RWPE2 (cell line): ENCODE data around the gene COL28A1.

Experiments
- ATAC-seq: fragments of 200-7000 bp; cut with Tn5 transposase; 3 replicates; pipeline ENCODE4 v1.9.1; 2021; ENCODE audit warnings: low read depth
- DNase-seq: peaks from one replicate; pipeline ENCODE4 v3.0.0-alpha.2; 2020; ENCODE audit warnings: low spot score
- H3K27ac ChIP-seq: fragments of 450-650 bp; 2 replicates; pipeline ENCODE4 v1.5.1; 2017; ENCODE audit warnings: mild to moderate bottlenecking; ENCODE audit not compliant: poor library complexity, severe bottlenecking
- H3K27me3 ChIP-seq: fragments of 250-450 bp; sonication (Bioruptor Pico); 2 replicates; pipeline ENCODE4 v1.5.1; 2021; ENCODE audit warnings: mild to moderate bottlenecking, moderate library complexity; ENCODE audit not compliant: insufficient read depth, poor library complexity, severe bottlenecking
- H3K36me3 ChIP-seq: fragments of 250-450 bp; sonication (Bioruptor Pico); 2 replicates; pipeline ENCODE4 v1.5.1; 2020; ENCODE audit warnings: low read depth, mild to moderate bottlenecking, moderate library complexity
- H3K4me1 ChIP-seq: fragments of 250-450 bp; sonication (Bioruptor Pico); 2 replicates; pipeline ENCODE4 v1.5.1; 2021; ENCODE audit warnings: mild to moderate bottlenecking, moderate library complexity; ENCODE audit not compliant: insufficient read depth, poor library complexity, severe bottlenecking
- H3K4me3 ChIP-seq: fragments of 250-450 bp; sonication (Bioruptor Pico); 2 replicates; pipeline ENCODE4 v1.5.1; 2021; ENCODE audit warnings: mild to moderate bottlenecking, moderate library complexity; ENCODE audit not compliant: severe bottlenecking
- H3K9me3 ChIP-seq: fragments of 250-450 bp; sonication (Bioruptor Pico); 2 replicates; pipeline ENCODE4 v1.5.1; 2021; ENCODE audit warnings: mild to moderate bottlenecking, moderate library complexity; ENCODE audit not compliant: severe bottlenecking
- TF ChIP-seq, protein P1 (sequence below): fragments of 450-650 bp; IDR thresholded peaks from one replicate; pipeline ENCODE4 v1.5.1; 2017; ENCODE audit warnings: mild to moderate bottlenecking, moderate library complexity; ENCODE audit not compliant: poor library complexity, severe bottlenecking

Gene COL28A1

DNA sequence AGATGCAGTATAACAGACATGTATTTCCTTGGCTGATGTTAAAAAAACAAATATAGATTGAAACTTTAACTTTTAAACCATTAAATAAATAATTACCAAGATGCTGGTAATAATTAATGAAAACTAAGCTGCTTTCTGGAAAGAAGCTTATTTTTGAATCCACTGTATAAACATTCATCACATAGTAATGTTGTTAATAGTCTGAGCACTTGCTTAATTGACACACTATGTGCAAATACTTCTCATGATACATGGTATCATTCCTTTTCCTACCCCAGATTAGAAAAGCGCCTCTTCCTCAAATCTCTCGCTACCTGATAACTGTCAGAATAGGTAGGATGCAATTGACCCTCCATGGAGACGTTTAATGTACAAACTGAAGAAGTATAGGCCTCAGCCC is 15.0 kb upstream of the COL28A1 start:
- H3K4me3 ChIP-seq = no peak overlapping the region
- H3K4me1 ChIP-seq = no peaks in the 10 kb centered on the region
- no peaks in the 10 kb centered on the region for H3K36me3 ChIP-seq
- no peak overlapping the region for H3K27ac ChIP-seq
- DNase-seq (no peak), ATAC-seq (no peak)
- H3K9me3 ChIP-seq = no peaks in the 10 kb centered on the region
- TF ChIP-seq, protein P1, sequence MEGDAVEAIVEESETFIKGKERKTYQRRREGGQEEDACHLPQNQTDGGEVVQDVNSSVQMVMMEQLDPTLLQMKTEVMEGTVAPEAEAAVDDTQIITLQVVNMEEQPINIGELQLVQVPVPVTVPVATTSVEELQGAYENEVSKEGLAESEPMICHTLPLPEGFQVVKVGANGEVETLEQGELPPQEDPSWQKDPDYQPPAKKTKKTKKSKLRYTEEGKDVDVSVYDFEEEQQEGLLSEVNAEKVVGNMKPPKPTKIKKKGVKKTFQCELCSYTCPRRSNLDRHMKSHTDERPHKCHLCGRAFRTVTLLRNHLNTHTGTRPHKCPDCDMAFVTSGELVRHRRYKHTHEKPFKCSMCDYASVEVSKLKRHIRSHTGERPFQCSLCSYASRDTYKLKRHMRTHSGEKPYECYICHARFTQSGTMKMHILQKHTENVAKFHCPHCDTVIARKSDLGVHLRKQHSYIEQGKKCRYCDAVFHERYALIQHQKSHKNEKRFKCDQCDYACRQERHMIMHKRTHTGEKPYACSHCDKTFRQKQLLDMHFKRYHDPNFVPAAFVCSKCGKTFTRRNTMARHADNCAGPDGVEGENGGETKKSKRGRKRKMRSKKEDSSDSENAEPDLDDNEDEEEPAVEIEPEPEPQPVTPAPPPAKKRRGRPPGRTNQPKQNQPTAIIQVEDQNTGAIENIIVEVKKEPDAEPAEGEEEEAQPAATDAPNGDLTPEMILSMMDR = no peak
- no peaks in the 10 kb centered on the region for H3K27me3 ChIP-seq

DNA sequence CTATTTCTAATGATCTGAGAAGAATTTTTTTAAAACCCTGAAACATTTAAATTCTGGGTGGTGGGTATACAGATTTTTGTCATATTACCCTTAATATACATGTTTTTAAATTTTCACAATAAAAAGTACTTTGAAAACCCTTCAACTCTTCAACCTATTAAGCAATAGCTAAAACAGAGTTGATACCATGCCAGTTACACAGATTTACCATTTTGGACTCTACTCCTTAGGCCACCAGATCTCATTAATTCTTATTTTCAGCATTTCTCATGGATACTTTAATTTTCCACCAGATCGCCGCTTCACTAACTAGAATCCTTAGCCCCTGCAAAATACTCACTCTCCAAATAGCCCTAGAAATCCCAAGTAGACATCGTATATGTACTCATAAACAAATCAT is 12.7 kb upstream of the COL28A1 start:
- Histone ChIP-seq H3K27me3 (no peaks in the 10 kb centered on the region), H3K36me3 (no peaks in the 10 kb centered on the region), H3K9me3 (no peaks in the 10 kb centered on the region), H3K4me3 (no peak overlapping the region), H3K27ac (no peak overlapping the region), H3K4me1 (no peaks in the 10 kb centered on the region)
- DNase-seq (no peak), ATAC-seq (no peak)
- TF ChIP-seq, protein P1 = no peak

DNA sequence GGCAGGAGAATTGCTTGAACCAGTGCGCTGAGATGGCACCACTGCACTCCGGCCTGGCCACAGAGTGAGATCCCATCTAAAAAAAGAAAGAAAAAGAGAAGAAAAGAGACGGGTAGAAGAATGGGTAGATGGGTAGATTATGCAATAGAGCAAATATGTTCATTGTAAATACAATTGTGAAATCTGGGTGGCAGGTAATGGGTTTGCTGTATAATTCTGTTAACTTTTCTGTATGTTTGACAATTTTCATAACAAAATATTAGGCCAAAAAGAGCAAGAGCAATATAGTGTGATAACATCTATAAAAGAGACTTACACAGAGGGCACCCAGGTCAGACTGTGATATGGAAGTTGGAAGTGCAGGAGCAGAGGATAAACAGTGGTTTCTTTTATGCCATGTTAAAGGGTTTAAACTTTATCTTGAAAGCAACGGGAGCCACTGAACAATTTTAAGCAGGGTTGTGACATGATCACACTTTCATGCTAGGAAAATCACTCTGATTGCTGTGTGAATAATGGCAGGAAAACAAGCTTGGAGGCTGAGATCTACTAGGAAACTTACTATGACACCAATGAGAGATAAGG is 6.7 kb upstream of the COL28A1 start:
- ATAC-seq (no peak), DNase-seq (no peak)
- Histone ChIP-seq H3K27ac (no peak overlapping the region), H3K36me3 (no peaks in the 10 kb centered on the region), H3K4me3 (no peak overlapping the region), H3K4me1 (no peaks in the 10 kb centered on the region), H3K27me3 (no peaks in the 10 kb centered on the region), H3K9me3 (no peaks in the 10 kb centered on the region)
- TF ChIP-seq, protein P1 = no peak

DNA sequence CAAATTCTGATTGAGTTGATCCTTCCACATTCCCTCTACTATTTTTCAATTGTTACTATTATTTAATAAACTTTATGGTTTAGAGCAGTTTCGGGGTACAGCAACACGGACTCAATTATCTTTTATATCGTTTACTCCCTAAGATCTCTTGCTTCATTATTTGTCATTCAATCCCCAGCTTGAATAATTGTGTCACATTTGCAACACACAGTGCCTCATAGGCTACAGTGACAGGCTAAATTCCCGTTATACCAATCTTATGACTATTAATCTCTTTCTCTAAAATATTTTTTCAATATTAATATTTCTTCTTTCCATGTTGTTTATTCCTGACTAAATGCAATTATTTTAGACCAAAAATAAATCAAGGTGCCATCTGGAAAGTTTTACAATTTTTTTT is 4.0 kb upstream of the COL28A1 start:
- no peak overlapping the region for H3K4me3 ChIP-seq
- no peaks in the 10 kb centered on the region for H3K27me3 ChIP-seq
- no peak for DNase-seq
- TF ChIP-seq, protein P1 = no peak
- no peak for ATAC-seq
- no peaks in the 10 kb centered on the region for H3K4me1 ChIP-seq
- no peaks in the 10 kb centered on the region for H3K9me3 ChIP-seq
- H3K27ac ChIP-seq = no peak overlapping the region
- H3K36me3 ChIP-seq = no peaks in the 10 kb centered on the region

DNA sequence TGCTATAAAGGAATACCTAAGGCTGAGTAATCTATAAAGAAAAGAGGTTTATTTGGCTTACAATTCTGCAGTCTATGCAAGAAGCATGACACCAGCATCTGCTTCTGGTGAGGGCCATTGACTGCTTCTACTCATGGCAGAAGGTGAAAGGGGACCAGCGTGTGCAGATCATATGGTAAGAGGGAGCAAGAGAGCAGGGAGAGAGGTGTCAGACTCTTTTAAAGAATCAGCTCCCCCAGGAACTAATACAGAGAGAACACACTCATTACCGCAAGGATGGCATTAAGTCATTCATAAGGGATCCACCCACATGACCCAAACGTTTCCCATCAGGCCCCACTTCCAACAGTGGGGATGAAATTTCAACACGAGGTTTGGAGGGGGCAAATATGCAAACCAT is 3.5 kb upstream of the COL28A1 start:
- Histone ChIP-seq H3K4me1 (no peaks in the 10 kb centered on the region), H3K36me3 (no peaks in the 10 kb centered on the region), H3K4me3 (no peak overlapping the region), H3K9me3 (no peaks in the 10 kb centered on the region), H3K27ac (no peak overlapping the region), H3K27me3 (no peaks in the 10 kb centered on the region)
- TF ChIP-seq, protein P1 = no peak
- no peak for ATAC-seq
- no peak for DNase-seq
